ENCODE data around the gene DACH1.

- TF ChIP-seq CTCF (conservative IDR thresholded peaks at IDR 0.05 in 1 of 2, IDR thresholded peaks at IDR 0.05 in 1 of 2; ENCODE audit: low read depth in 1 of 2, low read length in 2 of 2) = no peak
- no peak for TF ChIP-seq EZH2 (IDR thresholded peaks at IDR 0.05; ENCODE audit: low read length, missing control alignments)
Measured at GRCh38 chr13:71772361-71772760, 94.6 kb downstream of the DACH1 start.

Data from fibroblast of lung (primary cell).